GM21529 (cell line): ENCODE results near the gene COQ9.

ENCODE experiments used
- ATAC-seq: cut with Tn5 transposase; IDR thresholded peaks from one replicate; pipeline ENCODE4 v1.9.1; 2021; ENCODE audit not compliant: unreplicated experiment

COQ9 gene

DNA sequence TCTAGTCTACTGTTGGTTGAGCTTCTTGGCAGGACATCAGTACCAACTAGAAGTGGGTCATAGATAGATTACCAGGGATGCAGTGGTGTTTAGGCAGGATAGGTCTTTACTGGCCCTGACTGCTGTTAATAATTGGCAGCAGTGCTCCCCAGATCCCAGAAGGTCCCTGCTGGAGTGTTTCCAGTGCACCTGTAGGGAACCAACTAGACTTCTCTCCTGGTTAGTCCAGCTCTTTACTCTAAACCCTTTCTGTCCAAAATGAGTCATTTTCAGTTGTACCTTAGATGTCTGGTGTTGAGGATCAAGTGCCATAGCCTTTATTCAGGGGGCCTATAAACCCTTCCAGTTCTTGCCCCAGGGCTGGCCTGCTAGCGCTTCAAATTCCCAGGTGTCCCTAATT lies 23.9 kb downstream of the COQ9 start:
- no peak for ATAC-seq

DNA sequence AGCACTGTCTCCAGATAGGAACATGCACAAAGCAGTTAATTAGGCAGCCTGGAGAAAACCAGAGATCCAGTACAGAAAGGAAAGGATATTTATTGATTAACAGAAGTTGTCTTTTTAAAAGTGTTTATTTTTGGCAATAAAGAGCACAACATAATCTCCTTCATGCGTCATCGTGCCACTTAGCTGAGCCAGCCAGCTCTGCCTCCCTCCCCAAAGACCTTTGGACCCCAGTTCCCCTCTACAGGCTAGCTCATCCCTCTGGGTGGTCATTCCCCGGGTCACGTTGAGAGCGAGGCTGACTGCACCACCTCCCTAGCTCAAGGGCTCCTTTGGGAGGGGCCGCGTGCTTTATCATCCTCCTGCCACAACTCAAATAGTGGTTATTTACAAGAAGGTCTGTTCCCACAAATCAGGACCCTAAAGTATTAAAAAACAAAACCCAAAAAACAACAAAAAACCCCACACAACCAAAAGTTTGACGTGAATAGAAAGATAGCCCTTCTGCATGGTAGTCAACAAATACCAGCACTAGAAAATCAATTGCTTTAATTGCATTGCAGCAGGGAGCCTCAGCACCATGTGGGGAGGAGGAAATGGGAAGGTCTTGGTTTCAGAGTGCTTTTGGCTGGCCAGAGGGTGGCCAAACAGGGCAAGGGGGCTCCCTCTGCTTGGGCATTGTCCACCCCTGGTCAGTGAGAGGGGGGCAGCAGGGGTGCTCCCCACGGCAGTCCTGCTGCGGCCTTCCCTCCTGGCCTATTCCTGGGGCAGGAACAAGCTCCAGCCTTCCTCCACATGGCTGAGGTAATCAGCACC lies 24.8 kb downstream of the COQ9 start:
- ATAC-seq, result no peak

DNA sequence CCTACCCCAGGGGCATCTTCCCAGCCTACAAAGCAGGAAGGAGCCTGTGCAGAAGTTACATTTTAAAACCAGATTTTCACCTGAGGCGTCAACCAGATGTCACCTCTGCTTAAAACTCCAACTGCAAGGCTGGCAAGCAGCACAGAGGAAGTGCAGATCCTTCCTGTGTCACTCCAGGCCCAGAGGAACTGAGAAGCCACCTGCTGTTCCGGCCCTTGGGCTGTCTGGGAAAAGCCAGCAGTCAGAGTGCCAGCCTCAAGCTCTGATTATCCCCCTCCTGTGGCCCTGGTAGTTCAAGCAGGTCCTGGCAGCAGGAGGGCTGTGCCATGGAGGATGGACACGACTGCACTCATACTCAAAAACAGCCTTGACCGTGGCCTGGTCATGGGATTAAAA lies 25.4 kb downstream of the COQ9 start:
- ATAC-seq, result no peak

DNA sequence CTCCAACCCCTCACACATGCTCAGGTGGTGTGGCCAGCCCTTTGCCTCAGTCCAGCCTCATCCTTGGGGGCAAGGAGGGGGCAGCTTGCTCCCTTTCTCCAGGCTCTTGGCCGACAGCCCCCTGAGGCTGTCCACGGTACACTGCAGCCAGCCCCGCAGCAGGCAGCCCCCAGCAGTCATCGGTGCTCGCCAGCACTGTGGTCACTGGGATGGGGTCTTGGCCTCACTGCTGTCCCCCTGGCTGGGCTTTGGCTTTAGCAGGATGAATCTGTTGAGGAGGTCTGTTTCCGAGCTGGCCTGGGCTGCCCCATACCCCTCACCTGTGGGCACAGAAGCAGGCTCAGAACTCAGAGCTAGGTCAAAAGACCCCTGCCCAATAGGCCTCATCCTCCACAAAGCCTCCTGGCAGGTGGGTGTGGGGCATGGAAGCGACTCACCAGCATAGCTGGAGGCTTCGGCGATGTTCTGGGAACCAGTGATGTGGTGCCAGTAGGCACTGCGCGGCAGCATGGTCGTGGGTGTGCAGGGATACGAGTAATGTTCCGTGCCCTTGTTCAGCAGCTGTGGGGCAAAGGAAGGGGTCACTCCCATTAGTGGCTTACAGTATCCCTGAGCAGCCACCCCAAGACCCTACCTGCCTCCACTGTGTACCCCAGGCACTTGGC lies 26.0 kb downstream of the COQ9 start:
- no peak for ATAC-seq

DNA sequence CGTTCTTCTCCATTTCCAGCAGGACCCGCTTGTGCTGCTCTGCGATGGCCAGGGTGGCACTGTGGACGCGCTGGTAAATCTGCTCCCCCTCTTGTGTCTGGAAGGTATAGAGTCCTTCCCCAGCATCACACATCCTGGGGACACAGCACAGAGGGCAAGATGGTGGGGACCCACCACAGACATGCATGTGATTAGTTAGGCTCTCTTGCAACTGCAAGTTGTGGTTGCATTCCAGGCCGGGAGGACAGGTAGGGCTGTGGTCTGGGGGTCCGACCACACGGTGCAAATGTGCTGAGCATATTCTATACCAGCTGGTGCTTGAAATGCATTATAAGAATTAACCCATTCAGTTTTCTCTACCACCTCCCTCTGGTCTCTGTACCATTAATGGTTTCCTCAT lies 26.6 kb downstream of the COQ9 start:
- no peak for ATAC-seq

DNA sequence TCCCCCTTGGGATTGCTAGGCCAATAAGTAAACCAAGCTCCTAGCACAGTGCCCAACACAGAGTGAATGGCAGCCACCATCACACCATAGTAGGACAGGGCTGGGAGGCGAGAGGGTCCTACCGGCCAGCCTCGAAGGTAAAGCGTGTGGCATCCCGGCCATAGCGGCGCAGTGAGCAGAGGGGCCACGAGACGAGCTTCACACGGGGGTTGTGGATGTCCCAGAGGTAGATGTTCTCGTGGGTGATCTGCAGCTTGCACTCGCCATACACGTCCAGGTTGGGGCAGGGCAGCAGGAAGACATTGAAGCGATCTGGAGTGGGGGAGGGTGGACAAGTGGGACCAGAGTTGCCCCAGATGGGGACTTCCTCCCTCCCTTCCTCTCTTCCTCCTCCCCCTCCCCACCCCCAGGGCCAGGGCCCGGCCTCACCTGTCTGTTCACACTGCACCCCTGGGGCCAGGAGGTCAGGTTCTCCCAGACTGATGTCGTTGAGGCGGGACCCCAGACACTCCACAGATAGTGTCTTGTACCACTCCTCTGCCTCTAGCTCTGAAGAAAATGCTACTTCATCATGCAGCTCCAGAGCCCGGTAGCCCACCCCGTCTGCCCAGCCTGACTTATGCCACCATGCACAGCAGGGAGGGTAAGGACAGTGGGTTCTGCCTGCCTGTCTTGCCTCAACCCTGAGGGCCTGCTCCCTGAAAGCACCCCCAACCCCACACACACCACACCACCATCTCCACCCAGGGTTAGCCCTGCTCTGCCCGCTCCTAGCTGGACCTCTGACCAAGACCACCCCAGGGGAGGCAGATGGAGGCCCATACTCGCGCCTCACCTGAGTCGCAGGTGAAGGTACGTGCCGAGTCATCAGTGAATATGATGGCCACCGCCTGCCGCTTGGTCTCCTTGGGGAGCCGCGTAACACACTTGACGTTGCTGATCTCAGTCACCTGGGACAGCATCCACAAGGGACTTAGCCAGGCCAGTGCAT lies 27.7 kb downstream of the COQ9 start:
- ATAC-seq, result no peak

DNA sequence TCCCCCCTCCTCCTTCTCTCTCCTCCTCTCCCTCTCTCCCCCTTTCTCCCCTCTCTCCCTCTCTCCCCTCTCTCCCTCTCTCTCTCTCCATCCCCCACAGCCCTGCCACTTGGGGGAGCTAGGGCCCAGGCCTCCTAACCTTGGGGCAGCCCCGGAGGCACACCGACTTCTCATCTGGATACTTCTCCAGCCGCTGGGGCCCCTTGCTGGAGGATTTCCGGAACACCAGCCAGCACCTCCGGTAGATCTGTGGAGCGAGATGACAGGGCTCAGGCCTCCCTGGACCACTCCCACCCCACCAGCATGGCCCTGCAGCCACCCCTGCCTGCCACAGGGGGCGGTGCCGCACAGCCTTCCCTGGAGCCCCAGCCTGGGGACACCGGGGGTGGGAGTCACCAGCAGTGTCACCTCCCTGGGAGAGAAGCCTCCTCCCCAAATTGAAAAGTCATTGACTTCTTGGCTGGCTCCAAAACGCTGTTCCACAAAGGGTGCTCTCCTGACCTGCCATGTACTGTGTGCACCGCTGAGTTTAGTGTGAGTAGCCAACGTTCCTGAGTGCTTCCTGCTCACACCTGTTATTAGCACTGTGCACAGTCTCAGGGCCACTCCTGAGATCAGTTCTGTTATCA lies 28.5 kb downstream of the COQ9 start:
- ATAC-seq, result peak; percentile 96

DNA sequence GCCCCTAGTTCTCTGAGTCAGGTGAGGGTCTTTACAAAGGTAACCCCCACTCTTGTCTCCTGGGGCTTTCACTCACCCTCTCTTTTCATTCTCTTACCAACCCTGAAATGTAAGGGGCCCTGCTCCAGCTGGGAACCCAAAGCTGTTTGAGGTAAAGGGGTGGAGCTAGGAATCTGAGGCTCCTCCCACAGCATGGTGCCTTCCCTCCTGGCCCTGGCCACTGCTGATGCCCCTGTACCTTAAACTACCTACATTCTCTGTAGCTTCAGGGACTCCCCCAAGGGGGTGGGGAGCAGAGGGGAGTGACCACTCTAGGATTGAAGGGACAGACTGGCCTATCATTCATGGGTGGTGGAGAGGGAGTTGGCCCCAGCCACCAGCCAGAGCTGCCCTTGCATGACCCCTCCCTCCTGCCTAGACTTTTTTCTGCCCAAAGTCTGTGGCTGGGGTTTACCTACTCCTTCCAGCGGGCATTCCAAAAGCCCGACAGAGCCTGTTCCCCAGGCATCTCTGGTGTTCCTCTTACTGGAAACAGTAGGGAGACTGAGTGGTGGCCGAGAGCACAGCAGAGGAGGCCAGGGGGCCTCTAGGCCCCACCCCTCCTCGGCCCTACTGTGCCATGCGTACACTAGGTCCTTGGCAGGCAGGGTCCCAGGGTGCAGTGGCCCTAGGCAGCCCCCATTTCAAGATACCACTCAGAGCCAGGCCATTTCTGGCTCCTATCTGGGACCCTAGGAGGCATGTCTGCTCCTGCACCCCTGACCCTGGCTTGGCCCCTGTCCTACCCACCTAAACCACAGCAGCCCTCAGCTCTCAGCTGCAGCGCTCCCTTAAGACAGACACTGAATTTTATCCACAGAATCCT lies 29.5 kb downstream of the COQ9 start:
- no peak for ATAC-seq

DNA sequence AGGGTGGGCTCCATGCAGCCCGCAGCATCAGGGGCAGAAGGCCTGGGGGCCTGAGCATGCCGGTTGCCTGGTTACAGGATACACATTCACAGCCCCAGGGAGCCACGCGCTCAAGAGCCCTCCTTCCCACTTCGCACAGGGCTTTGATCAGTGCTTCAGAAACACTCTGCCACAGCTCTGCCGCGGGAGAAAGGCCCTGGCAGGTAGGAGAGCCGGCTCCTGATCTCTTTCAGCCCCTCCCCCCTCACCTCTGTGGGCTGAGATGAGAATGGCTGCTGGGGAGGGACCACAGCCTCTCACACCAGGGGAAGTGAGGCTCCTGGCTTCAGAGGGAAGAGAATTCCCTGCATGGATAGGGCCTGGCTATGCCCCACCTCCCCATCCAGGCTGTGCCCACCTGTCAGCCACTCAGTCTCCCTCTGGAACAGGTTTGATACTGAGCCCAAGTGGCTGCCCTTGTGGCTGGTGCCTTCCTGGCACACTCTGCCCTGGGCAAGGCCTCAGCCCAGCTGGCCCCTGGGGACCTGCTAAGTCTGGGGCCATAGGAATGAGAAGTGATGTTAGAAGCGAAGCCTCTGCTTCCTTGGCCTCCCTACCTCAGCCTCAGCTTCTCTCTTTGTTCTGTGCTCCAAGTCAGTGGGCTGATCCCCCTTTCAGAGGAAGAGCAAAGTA lies 30.4 kb downstream of the COQ9 start:
- ATAC-seq, result no peak

DNA sequence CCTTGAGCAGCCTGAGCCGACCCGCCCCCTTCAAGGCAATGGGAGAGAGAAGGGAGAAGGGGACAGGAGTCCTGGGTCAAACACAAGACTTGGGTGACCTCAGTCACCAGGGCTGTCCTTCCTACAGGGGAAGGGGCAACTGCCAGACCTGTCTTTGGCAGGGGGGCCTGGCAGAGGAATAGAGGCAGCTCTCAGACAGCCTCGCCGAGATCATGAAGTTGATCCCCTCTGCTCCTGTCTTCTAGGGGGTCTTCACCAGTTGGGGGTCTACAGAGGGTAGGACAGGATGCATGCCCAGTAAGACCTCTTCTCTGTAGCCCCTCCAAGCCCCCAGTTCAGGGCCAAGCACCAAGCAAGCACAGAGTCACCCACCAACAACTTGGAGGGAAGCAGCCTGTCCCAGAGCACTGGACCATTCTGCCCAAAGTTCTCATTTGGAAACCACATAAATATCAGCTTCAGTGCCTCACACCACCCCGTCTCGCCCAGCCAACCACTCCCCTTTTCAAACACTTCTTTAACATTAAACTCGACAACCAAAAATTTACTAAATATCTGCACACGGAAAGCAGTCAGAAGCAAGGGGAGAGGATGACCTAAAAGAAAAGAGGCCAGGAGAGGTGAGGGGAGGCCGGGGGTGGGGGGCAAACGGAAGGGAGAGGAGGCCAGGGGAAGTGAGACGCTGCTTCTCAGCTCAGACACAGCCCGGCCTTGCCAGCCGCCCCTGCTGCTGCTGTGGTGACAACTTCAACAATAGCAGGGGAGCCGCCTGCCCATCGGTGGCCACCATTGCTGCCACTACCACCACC lies 31.3 kb downstream of the COQ9 start:
- ATAC-seq, result no peak

DNA sequence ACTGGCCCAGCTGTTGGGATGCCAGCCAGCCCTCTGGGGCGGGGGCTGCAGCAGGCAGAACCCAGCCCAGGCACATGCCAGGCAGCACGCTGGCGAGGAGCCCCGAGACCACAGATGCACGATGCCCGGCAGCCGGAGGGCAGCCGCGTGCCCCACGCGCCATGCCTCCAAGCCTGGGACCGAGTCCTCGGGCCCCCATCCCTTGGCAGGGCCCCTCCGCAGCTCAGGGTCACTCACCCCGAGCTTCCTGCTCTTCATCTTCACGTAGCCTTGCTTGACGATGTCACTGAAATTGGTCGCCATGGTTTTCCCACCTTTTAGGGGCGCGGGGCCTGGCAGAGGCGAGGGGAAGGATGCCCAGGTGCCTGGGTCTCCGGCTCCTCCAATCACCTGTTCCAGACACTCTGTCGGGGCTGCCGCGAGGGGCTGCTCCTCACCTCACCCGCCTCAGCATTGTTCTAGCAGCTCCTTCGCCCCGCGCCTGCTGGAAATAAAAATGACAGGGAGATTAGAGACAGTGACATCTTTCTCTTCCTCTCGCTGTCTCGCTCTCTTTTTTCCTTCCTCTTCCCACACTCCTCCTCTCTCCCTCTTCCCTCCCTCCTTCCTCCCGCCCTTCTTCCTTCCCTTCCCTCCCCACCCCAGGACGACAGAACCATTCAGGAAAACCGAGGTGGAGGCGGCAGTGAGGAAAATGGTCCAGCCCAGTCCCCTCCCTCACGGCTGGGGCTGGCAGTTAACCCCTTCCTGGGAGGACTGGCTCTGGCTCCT lies 32.1 kb downstream of the COQ9 start:
- ATAC-seq, result no peak

DNA sequence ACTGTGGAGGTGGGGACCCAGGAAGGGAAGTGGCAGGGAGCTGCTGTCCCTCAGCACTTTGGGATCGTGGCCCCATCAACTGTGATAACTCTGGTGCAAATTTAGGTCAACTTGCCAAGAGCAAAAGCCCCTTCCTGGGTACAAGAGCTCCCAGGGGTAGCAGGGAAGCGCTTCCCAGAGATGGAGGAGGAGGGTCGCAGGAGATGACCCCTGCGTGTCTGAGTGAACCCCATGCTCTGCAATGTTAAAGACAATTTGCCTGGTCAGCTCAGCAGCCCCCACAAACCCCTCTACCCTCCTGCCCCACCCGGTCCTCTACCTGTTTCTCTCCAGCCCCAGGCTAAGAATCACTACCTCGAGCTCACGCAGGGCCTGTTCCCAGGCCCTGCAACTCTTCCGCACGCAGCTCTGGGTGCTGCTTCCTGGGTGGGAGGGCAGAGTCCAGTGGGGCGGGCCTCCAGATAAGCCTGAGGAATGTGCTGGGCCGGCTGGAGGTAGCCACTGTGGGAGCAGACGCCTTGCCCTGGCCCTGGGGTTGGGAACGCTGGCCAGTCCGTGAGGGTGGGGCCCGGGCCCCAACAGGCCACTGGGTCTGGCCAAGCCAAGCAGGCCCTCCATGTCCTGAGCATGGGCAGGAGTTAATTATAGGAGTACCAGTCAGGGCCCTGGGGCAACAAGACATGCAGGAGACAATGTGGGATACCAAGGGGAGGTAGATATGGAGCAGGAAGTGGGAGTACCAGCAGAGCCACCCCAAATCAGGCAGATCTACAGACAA lies 32.9 kb downstream of the COQ9 start:
- no peak for ATAC-seq

DNA sequence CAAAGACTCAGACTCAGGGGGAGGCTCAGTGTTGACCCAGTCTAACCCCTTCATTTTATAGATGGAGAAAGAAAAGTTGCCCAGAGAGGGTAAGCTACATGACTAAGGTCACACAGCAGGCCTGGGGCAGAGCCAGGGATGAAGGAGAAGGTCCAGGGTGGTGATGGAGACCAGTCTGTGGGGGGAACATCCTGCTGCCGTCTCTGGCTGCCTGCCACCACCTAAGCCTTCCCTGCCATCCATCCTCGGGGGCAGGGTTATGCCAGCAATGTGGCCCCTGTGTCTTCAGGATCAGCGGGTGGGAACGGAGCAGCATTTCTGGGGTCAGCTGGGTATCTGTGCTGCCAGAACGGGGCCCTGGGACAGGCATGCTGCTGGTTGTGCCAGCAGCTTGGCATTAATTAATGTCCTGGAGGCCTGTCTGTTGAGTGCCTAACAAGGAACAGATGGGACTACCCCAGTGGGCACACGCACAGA lies 33.5 kb downstream of the COQ9 start:
- no peak for ATAC-seq

DNA sequence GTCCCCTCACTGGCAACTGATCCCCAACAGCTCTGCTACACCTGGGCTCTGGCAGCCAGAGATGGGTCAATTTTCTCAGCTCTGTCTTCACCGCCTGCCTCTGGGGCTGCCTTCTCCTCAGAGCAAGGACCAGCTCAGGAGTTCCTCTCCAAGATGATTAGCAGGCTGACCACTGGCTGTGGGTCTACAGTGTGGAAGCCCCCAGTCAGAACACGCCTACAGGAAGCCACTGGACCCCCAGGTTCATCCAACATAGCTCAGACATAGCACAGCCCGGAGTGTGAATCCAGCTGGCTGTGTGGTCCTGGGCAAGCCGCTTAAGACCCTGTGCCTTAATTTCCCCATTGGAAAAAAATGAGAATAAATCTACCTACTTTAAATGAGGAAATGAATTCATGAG lies 34.1 kb downstream of the COQ9 start:
- ATAC-seq, result no peak

DNA sequence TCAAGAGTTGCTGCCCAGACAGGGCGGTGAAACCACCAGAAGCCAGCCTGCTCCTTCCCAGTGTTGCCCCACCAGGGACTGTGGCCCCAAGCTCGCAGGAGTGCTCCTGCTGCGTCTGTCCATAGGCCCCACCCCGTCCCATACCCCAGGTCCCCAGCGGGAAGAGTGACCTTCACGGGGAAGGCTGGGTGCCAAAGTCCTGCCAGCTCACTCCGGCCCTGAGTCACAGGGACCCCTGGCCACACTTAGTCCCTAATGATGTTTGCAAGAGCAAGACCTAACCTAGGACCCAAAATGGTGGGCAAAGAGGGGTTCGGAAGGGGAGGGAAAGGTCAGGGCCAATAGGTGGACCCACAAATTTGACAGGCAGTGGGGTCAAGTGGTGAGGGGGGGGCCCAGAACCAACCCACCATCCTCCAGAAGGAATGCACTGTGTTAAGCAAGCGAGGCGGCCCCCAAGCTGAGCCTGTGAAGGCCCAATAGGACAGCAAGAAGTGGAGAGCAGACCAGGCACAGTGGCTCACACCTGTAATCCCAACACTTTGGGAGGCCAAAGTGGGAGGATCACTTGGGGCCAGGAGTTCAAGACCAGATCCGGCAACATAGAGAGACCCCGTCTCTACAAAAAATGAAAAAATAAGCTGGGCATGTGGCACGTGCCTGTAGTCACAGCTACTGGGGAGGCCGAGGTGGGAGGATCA lies 35.7 kb downstream of the COQ9 start:
- no peak for ATAC-seq

DNA sequence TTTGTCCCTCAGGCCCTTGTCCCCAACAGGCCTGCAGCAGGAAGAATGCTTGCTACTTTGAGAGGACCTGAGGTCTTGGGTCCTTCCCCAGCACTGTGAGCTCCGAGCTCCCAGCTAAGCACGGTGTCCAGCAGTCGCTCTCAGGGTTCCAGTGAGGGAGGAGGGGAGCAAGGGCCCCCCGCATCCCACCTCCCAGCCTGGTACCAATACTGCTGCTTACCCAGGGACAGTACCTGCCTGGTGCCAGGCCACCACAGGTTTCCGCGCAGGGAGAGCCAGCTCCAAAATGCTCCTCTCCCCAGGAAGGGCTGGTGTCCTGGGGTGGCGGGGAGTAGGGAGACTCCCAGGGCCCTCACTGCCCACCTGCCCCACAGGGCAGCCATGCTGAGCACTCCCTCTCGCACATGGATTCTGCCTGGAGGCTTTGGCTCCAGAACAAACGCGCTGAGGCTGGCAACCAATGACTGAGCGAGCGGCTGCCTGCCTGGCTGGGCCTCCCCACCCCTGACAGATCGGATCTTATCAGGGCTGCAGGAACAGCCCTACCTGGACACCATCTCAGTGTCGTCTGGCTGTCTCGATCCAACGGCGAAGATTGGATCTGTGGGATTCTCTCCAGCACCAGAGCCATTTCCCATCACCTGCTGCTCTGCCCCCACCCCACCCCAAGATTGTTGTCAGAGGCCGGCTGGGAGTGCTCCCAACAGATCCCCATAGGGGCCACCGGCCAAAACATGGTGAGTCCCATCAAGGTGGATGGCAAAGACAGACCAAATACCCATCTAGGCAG lies 36.6 kb downstream of the COQ9 start:
- no peak for ATAC-seq
